LNCAP (cell line): ENCODE measurements around the gene SNRPB.

Experiments used
- TF ChIP-seq, protein P1 (sequence below): fragments of 450-650 bp; IDR thresholded peaks from 2 replicates; pipeline ENCODE4 v1.5.1; 2017; ENCODE audit warnings: mild to moderate bottlenecking

Gene SNRPB

DNA sequence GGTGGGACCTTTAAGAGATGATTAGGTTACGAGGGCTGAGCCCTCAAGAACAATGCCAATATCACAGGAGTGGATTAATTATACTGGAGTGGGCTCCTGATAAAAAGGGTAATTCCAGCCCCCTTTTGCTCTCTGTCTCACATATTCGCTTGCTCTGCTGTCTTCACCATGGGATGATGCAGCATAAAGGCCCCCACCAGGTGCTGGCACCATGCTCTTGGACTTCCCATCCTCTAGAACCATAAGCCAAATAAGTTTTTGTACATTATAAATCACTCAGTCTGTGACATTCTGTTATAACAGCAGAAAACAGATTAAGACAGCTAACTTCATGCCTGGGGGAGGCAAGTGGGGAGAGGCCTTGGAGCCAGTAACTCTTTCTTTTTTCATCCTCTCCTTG, 9.8 kb upstream of the SNRPB start:
- TF ChIP-seq, protein P1, sequence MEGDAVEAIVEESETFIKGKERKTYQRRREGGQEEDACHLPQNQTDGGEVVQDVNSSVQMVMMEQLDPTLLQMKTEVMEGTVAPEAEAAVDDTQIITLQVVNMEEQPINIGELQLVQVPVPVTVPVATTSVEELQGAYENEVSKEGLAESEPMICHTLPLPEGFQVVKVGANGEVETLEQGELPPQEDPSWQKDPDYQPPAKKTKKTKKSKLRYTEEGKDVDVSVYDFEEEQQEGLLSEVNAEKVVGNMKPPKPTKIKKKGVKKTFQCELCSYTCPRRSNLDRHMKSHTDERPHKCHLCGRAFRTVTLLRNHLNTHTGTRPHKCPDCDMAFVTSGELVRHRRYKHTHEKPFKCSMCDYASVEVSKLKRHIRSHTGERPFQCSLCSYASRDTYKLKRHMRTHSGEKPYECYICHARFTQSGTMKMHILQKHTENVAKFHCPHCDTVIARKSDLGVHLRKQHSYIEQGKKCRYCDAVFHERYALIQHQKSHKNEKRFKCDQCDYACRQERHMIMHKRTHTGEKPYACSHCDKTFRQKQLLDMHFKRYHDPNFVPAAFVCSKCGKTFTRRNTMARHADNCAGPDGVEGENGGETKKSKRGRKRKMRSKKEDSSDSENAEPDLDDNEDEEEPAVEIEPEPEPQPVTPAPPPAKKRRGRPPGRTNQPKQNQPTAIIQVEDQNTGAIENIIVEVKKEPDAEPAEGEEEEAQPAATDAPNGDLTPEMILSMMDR: no peak

DNA sequence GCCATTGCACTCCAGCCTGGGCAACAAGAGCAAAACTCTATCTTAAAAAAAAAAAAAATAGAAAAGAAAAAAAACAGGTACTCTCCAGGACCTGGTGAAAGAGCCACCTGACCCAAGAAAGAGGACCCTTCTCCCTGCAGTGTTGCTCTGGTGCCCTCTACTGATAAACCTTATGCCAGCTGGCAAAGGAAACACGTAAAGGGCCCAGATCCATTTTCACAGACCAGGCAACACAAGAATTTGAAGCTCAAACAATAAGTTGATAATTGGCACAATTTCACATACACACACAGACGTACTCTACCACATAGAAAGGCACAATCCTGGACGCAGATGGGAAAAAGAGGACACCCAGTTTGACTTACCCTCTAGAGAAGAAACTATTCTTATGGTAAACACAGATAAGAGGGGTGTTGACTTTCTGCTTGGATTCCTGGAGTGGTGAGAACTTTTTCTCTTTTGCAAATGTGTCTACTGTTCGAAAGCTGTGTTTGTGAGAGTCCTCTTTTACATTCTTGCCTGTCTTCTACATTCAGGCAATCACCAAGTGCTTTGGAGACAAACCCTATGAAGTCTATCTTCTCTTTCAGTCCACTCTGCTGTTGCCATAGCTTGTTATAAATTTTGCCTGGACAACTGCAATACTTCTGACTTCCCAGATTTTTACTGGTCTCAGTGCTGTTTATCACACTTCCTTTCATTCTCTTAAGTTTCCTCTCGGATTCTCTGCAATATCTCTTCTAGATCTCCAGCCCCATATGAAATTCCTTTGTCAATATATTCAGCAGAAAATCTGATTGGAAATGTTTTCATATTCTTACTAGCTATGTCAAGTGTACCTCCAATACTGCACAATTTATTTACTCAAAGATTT, 6.4 kb upstream of the SNRPB start:
- TF ChIP-seq, protein P1: peak; percentile 34; the same call in 1 of the 2 replicates

DNA sequence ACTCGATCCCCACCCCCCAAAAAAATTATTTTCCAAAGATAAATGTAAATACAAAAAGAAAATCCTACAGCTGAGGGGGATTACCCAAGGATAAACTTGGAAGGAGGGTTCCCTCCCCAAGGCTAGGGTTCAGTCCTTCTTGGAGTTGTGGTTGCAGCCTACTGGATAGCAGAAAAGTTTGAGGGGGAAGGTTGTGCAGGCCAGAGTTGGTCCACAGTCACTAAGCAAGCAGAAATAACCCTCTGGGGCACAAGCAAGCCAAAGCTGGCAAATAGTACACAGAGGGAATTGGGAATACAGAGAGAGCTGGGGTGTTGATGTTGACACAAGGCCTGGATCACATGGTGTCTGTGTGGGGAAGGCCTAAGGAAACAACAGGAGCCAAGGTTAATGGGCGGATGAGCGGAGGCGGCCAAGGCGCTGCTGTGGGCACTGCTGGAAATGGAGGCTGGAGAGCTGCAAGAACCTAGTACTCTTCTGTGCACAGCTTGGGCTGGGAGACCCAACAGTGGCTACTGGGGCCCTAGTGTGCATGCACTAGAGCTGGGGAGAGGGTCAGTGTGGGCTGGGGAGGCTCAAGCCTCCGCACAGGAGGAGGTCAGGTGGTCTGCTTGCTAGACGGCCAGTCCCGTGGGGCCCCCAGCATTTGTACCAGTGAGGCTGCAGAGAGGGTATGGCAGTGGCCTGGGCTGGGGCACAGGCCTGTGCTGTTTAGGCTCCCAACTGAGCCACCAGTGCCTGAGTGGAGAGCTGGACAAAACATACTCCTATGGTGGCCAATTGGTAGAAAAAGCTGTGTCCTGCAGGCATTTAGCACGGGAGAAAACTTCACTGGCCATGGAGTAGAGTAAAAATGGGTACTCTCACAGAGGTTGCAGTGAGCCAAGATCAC, 5.5 kb upstream of the SNRPB start:
- TF ChIP-seq, protein P1: no peak

DNA sequence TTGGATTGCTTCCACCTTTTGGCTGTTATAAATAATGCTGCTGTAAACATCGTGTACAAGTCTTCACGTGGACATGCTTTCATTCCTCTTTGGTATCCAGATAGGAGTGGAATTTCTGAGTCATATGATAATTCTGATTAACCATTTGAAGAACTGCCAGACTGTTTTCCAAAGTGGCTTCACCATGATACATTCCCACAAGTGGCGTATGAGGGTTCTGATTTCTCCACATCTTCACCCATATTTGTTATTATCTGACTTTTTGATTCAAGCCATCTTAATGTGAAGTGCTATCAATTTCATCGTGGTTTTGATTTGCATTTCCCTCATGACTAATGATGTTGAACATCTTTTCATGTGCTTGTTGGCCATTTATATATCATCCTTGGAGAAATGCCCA, 2.9 kb upstream of the SNRPB start:
- TF ChIP-seq, protein P1: no peak

DNA sequence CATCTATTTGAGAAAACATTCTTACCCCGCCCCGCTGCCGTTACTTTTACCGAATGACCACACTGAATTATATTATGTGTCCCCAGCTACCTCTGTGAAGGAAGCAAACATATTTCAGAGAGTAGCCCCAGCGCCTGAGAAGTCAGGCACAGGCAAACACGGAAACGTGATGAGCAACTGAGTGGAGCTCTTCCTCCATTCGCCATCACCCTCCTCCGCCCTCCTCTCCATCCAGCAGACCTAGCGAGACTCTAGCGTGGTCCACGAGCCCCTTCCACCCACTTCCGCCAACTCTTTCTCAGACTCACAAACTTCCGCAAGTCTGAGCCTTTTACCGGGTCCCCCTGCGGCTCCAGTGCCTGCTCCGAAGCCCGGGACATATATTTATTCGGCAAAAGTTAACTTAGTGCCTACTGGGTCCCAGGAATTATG, 582 bp downstream of the SNRPB start:
- TF ChIP-seq, protein P1: no peak

DNA sequence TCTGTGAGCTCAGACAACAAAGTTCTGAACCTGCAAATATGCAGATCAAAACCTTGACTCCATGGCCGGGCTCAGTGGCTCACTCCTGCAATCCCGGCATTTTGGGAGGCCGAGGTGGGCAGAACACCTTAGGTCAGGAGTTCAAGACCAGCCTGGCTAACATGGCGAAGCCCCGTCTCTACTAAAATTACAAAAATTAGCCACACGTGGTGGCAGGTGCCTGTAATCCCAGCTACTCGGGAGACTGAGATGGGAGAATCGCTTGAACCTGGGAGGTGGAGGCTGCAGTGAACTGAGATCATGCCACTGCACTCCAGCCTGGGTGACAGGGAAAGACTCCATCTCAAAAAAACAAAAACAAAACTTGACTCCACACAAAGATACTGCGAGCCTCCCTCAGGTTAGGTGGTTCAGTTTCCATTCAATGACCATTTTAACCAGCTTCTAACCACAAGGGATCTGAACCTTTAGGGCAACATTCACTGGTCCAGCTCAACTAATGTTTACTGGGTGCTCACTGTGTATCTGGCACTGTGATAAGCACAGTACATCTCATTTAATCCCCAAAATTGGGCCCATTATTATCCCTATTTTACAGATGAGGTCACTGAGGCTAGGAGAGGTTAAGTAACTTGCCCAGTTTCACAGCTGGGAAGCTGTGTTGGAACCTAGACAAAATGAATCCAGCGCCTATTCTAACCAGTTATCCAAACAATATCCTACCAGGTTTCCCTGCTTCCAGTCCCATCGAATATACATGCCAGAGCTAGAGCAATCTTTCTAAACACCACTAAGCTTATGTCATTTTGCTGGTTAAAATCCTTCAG, 1.8 kb downstream of the SNRPB start:
- TF ChIP-seq, protein P1: no peak

DNA sequence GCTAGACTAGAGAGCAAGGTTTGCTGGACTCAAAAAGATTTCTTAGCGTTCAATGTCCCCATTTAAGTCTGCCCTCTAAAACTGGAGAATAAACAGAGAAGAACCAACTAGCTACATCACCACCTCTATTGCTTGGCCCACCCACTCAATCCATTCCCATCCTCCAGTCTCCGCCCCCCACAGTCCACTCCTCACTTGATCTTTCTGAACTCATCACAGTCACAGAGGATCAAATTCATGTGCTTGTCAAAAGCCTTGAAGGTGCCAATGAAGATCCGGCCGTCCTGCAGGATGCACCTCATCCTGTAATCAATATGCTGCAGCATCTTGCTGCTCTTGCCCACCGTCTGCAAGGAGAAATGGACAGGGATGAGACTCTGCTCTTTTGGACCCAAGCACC, 3.2 kb downstream of the SNRPB start:
- TF ChIP-seq, protein P1: no peak
